GM21825 (cell line): ENCODE results near the gene PYDC2.
"Not testable (repeated sequence)": the region's sequence is repeated elsewhere in the genome, so short reads cannot be mapped to it uniquely, and the experiment has no call there.

Source experiments
- ATAC-seq: cut with Tn5 transposase; IDR thresholded peaks from one replicate; pipeline ENCODE4 v1.9.1; 2021; ENCODE audit warnings: mild to moderate bottlenecking, moderate library complexity; ENCODE audit not compliant: unreplicated experiment

Gene PYDC2

GRCh38 chr3:191460360-191460759 lies 603 bp upstream of the PYDC2 start:
- no peak for ATAC-seq

DNA sequence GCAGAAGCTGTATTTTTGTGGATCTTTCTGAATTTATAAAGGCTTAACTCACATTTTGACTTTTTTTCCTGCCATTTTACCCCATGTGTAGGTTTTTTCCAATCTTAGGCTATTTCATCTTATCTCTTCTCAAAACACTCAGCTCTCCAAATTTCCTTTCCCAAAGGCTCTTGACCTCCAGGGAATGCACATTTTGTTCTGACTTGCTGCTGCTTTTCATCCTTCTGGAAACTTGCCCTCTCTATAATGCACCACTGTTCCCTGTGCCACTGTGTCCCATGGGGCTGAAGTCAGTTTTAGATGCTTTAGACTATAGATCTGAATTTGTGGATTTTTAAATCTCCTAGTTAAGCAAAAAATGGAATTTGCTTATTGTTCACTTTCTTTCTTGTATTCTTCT lies 9.1 kb downstream of the PYDC2 start:
- ATAC-seq = no peak

GRCh38 chr3:191470545-191470944 lies 9.6 kb downstream of the PYDC2 start:
- ATAC-seq = no peak

DNA sequence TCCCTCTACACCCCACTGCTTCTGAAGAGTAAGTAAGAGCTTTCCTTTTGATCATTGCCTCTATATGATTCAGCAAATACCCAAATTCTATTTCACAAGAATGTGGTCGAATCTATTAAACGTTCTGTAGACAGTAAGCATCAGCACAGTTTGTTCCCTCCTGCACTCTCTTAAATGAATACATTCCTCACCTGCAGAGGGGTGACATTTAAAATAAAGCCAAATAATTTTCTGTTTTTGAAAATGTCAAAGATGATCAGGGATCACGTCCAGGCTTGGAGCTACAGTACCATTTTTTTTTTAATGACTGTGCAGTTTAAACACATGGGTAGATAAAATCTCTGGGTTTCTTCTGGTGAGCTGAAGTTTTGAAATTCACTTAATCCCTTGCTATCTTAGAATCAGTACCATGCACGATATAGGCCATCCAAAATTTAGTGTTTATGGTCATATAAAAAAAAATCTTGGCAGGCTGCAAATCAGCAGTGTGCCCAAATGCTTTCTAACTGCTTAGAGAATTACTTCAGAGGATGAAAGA lies 12.8 kb downstream of the PYDC2 start:
- no peak for ATAC-seq

- ATAC-seq = no peak
These were observed 15.3 kb downstream of the PYDC2 start for GRCh38 chr3:191476066-191476772.

DNA sequence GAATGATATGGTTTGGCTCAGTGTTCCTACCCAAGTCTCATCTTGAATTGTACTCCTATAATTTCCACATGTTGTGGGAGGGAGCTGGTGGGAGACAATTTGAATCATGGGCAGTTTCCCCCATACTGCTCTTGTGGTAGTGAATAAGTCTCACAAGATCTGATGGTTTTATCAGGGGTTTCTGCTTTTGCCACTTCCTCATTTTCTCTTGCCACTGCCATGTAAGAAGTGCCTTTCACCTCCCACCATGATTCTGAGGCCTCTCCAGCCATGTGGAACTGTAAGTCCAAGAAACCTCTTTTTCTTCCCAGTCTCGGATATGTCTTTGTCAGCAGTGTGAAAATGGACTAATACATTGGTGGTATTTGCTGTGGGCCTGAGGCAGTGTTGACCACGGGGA lies 23.0 kb downstream of the PYDC2 start:
- ATAC-seq = not testable (repeated sequence)

- ATAC-seq = no peak
These were observed 23.5 kb downstream of the PYDC2 start for GRCh38 chr3:191484461-191484860.

DNA sequence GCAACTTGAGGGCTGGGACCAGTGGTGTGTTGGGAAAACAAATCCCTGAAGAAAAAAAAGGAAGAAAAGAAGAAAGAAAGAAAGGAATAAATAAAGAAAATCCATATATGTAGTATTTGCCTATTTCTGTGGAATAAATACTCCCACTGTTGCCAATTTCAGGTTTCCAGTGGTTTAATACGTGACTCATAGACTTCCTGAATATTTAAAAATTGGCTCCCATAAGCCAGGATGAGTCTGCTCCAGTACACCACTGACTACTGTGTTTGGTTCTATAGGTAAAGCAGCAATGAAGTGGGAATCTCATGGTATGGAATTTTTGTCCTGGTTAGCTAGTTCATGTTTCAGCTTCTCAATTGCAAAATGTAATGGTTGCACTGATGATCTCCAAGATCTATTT lies 31.6 kb downstream of the PYDC2 start:
- no peak for ATAC-seq

- ATAC-seq = no peak
These were observed 32.4 kb downstream of the PYDC2 start for GRCh38 chr3:191493336-191493735.

DNA sequence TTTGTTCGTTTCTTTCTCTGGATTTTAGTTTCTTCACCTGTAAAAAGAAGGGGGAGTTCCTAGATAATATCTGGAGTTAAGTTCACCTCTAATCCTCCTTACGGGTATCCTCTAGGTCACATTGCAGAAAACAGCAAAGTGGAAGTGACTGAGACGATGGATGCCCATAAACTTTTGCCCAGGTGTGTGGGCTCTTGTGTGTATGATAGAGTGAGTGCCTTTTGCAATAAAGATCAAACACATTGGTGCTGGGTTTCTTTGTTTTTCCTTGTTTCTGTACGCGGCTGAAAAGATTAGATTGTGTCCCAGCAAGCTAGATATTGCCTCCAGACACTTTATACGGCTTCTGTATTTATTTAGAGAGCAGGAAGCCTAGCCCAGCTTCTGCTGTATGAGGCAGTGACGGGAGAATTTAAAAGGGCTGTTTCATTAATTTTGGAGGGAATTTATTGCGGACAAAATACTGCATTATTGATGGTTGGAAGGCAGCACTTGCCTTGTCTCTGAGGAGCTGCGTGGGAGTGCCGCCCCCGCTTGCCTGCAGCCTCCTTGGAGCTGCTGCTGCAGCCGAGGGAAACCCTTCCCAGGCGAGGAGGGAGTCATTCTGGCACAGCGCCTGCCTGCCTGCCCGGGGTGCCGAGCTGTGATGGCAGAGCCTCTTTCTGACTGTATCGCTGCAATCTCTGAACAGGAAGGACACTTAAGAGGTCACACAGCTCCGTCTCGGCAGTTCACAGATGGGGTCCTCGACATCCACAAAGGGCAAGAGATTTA lies 38.5 kb downstream of the PYDC2 start:
- ATAC-seq = no peak

DNA sequence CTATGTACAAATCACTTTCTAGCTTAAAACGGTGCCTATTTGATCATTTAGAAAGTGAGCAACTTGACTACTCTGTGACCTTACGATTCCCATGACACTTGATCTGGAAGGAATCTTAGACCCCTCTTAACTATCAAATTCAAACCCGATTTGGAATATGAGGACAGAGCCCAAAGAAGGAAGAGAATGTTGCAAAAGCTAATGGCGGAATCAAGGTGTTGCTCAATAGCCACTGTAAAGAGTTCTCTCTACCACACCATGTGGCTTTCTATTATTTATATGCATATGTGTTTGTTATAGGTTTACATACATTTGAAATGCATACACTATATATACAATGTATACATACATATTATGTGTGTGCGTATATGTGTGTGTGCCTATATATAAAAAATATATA lies 39.9 kb downstream of the PYDC2 start:
- no peak for ATAC-seq

- ATAC-seq = no peak
These were observed 41.6 kb downstream of the PYDC2 start for GRCh38 chr3:191502583-191502982.

DNA sequence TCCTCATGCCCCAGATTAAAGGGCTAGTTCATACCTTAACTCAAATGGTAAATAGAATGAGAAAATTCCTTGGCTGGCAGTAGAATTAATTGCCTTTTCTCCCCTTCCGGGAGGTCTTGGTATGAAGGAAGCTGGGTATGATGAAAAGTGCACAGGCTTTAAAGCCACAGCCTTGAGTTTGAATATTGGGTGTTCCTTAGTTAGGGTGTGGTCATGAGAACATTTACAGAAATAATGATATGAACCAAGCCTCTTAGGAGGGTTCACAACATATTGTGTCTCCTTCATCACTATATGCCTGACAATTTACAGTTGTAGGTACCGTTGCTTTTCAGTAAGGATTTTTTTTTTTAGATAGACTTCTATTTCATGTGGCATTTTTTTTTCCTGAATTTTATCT lies 48.1 kb downstream of the PYDC2 start:
- ATAC-seq = no peak
